ENCODE results near the gene TMEM184B. TPM values are rescaled to one million over a fixed set of nuclear protein-coding genes. Genes with fewer than 3 reads are reported as not detected.

The TMEM184B gene
- total RNA-seq, 1 donor from 2014 or later = 81.0 TPM

- H3K27ac Mint-ChIP-seq (ENCODE audit: unreplicated experiment) = no peak overlapping the region
- no peak for DNase-seq
- H3K4me3 Mint-ChIP-seq (ENCODE audit: unreplicated experiment) = no peak overlapping the region
- H3K4me1 Mint-ChIP-seq (ENCODE audit: low read depth, unreplicated experiment) = peaks cover 5% of the 10 kb centered on the region
- TF ChIP-seq CTCF (IDR thresholded peaks at IDR 0.05; ENCODE audit: partially characterized antibody, unreplicated experiment) = no peak
- no peaks in the 10 kb centered on the region for H3K36me3 Mint-ChIP-seq (ENCODE audit: unreplicated experiment)
- H3K9me3 Mint-ChIP-seq (ENCODE audit: unreplicated experiment) = peaks cover 8% of the 10 kb centered on the region
- peaks cover 6% of the 10 kb centered on the region for H3K27me3 Mint-ChIP-seq (ENCODE audit: unreplicated experiment)
These were observed 67.3 kb downstream of the TMEM184B start for GRCh38 chr22:38205261-38206128.

- H3K36me3 Mint-ChIP-seq (ENCODE audit: unreplicated experiment) = no peaks in the 10 kb centered on the region
- TF ChIP-seq CTCF (IDR thresholded peaks at IDR 0.05; ENCODE audit: partially characterized antibody, unreplicated experiment) = no peak
- no peak for DNase-seq
- H3K27ac Mint-ChIP-seq (ENCODE audit: unreplicated experiment) = no peak overlapping the region
- H3K4me3 Mint-ChIP-seq (ENCODE audit: unreplicated experiment) = no peak overlapping the region
- peaks cover 6% of the 10 kb centered on the region for H3K27me3 Mint-ChIP-seq (ENCODE audit: unreplicated experiment)
- peaks cover 8% of the 10 kb centered on the region for H3K9me3 Mint-ChIP-seq (ENCODE audit: unreplicated experiment)
- peaks cover 5% of the 10 kb centered on the region for H3K4me1 Mint-ChIP-seq (ENCODE audit: low read depth, unreplicated experiment)
These were observed 68.0 kb downstream of the TMEM184B start for GRCh38 chr22:38204784-38205183.

GRCh38 chr22:38203855-38204514 is 68.8 kb downstream of the TMEM184B start:
- Mint-ChIP-seq H3K27ac (ENCODE audit: unreplicated experiment) (no peak overlapping the region), H3K36me3 (ENCODE audit: unreplicated experiment) (no peaks in the 10 kb centered on the region), H3K4me1 (ENCODE audit: low read depth, unreplicated experiment) (peaks cover 5% of the 10 kb centered on the region), H3K9me3 (ENCODE audit: unreplicated experiment) (peaks cover 8% of the 10 kb centered on the region), H3K27me3 (ENCODE audit: unreplicated experiment) (peaks cover 6% of the 10 kb centered on the region), H3K4me3 (ENCODE audit: unreplicated experiment) (no peak overlapping the region)
- no peak for DNase-seq
- TF ChIP-seq CTCF (IDR thresholded peaks at IDR 0.05; ENCODE audit: partially characterized antibody, unreplicated experiment) = no peak

- Mint-ChIP-seq H3K27ac (ENCODE audit: unreplicated experiment) (no peak overlapping the region), H3K9me3 (ENCODE audit: unreplicated experiment) (peaks cover 9% of the 10 kb centered on the region), H3K36me3 (ENCODE audit: unreplicated experiment) (no peaks in the 10 kb centered on the region), H3K4me3 (ENCODE audit: unreplicated experiment) (peak overlapping the region; percentile 74), H3K4me1 (ENCODE audit: low read depth, unreplicated experiment) (peaks cover 5% of the 10 kb centered on the region), H3K27me3 (ENCODE audit: unreplicated experiment) (peaks cover 8% of the 10 kb centered on the region)
- no peak for DNase-seq
- no peak for TF ChIP-seq CTCF (IDR thresholded peaks at IDR 0.05; ENCODE audit: partially characterized antibody, unreplicated experiment)
These were observed 69.6 kb downstream of the TMEM184B start for GRCh38 chr22:38203090-38203810.

Measured in glutamatergic neuron (in vitro differentiated cells).